ENCODE measurements around the gene TRIM33. TPM values are rescaled to one million over a fixed set of nuclear protein-coding genes. Genes with fewer than 3 reads are reported as not detected.
"Not testable (repeated sequence)": the region's sequence is repeated elsewhere in the genome, so short reads cannot be mapped to it uniquely, and the experiment has no call there.

TRIM33 gene
- total RNA-seq, 4 donors from 2014 or later = 35.0 to 100 (median 47.7) TPM

DNA sequence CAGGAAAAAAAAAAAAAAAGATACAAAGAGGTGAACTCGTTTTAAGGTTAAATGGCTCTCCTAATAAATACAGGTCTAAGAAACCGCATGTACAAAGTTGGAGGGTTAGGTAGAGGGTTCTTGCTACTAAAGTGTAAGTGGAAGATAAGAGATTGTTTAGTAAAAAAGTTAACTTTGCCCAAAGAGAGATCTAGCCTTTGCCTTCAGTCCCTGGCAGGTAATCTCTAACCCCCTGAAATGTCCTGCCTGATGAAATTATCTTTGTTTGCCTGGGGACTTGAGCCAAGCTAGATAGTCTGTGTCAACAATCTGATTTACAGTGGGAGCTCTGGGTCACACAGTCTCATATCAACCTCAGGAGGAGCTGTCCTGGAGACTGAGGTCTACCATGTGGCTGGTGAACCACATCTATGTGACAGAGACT, 57.6 kb downstream of the TRIM33 start:
- Histone ChIP-seq H3K36me3 (peaks cover 28% of the 10 kb centered on the region), H3K4me1 (no peaks in the 10 kb centered on the region), H3K4me3 (no peak overlapping the region), H3K9me3 (no peaks in the 10 kb centered on the region), H3K27me3 (no peaks in the 10 kb centered on the region), H3K27ac (no peak overlapping the region)
- no peak for DNase-seq (ENCODE audit: low spot score in 2 of 2)
- TF ChIP-seq CTCF (IDR thresholded peaks at IDR 0.05) (no peak), POLR2A (IDR thresholded peaks at IDR 0.05) (no peak), EP300 (IDR thresholded peaks at IDR 0.05) (no peak), POLR2AphosphoS5 (IDR thresholded peaks at IDR 0.05) (no peak)
- 84% methylated on average over 2 of the region's 2 CpGs for WGBS

- no peak for DNase-seq (ENCODE audit: low spot score in 2 of 2)
- 87% methylated on average over 3 of the region's 3 CpGs for WGBS
- Histone ChIP-seq H3K27me3 (no peaks in the 10 kb centered on the region), H3K9me3 (no peaks in the 10 kb centered on the region), H3K4me1 (no peaks in the 10 kb centered on the region), H3K27ac (no peak overlapping the region), H3K4me3 (no peak overlapping the region), H3K36me3 (peaks cover 26% of the 10 kb centered on the region)
- no peak for TF ChIP-seq CTCF (IDR thresholded peaks at IDR 0.05)
- TF ChIP-seq POLR2AphosphoS5 (IDR thresholded peaks at IDR 0.05) = no peak
- TF ChIP-seq POLR2A (IDR thresholded peaks at IDR 0.05) = no peak
- TF ChIP-seq EP300 (IDR thresholded peaks at IDR 0.05) = no peak
Observed at GRCh38 chr1:114448370-114449036, 62.5 kb downstream of the TRIM33 start.

GRCh38 chr1:114446198-114446597, 64.8 kb downstream of the TRIM33 start:
- Histone ChIP-seq H3K27ac (no peak overlapping the region), H3K27me3 (no peaks in the 10 kb centered on the region), H3K36me3 (peaks cover 30% of the 10 kb centered on the region), H3K4me3 (no peak overlapping the region), H3K9me3 (no peaks in the 10 kb centered on the region), H3K4me1 (no peaks in the 10 kb centered on the region)
- WGBS = 88% methylated on average over 1 of the region's 1 CpG
- DNase-seq (ENCODE audit: low spot score in 2 of 2) = no peak
- TF ChIP-seq CTCF (IDR thresholded peaks at IDR 0.05) = no peak
- no peak for TF ChIP-seq POLR2A (IDR thresholded peaks at IDR 0.05)
- TF ChIP-seq POLR2AphosphoS5 (IDR thresholded peaks at IDR 0.05) = no peak
- TF ChIP-seq EP300 (IDR thresholded peaks at IDR 0.05) = no peak

- not testable (repeated sequence) for H3K4me1 ChIP-seq; H3K27ac ChIP-seq; H3K27me3 ChIP-seq; DNase-seq (ENCODE audit: low spot score in 2 of 2); H3K9me3 ChIP-seq; H3K4me3 ChIP-seq
- 98% methylated on average over 4 of the region's 4 CpGs for WGBS
- peaks cover 24% of the 10 kb centered on the region for H3K36me3 ChIP-seq
Observed at GRCh38 chr1:114443226-114443625, 67.8 kb downstream of the TRIM33 start.

DNA sequence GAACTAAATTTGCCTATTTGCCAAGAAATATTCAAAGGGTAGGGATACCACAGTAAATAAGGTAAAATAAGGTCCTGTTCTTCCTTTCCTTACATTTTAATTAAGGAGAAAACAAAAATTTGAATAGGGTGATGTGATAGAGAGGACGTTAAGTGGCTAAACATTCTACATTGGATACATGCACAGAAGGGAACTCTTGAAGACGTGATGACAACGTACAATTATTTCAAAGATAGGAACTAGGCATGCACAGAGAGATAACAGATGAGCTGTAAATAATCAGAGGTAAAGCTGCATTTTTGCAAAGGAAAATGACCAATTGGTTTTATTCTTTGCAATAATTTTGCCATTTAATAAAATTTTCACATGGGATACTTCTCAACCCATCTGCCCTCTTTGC, 69.7 kb downstream of the TRIM33 start:
- no peak overlapping the region for H3K4me3 ChIP-seq
- no peaks in the 10 kb centered on the region for H3K9me3 ChIP-seq
- 93% methylated on average over 3 of the region's 3 CpGs for WGBS
- no peaks in the 10 kb centered on the region for H3K4me1 ChIP-seq
- DNase-seq (ENCODE audit: low spot score in 2 of 2) = no peak
- no peaks in the 10 kb centered on the region for H3K27me3 ChIP-seq
- peaks cover 24% of the 10 kb centered on the region for H3K36me3 ChIP-seq
- no peak for TF ChIP-seq POLR2AphosphoS5 (IDR thresholded peaks at IDR 0.05)
- TF ChIP-seq POLR2A (IDR thresholded peaks at IDR 0.05) = no peak
- no peak for TF ChIP-seq CTCF (IDR thresholded peaks at IDR 0.05)
- no peak for TF ChIP-seq EP300 (IDR thresholded peaks at IDR 0.05)
- H3K27ac ChIP-seq = no peak overlapping the region

DNA sequence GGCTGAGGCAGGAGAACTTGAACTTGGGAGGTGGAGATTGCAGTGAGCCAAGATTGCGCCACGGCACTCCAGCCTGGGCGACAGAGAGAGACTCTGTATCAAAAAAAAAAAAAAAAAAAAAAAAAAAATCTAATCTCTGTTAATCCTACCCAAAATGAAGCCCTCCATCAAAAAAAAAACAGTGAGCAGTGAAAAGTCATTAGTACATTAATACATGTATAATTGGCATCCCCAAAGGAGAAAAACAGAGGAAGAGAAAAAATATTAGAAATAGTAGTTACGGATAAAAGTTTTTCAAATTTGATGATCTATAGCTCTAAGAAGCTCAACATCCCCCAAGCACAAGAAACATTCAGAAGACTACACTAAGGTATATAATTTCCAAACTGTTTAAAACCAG, 71.6 kb downstream of the TRIM33 start:
- peaks cover 17% of the 10 kb centered on the region for H3K36me3 ChIP-seq
- H3K27ac ChIP-seq = no peak overlapping the region
- WGBS = 97% methylated on average over 4 of the region's 4 CpGs

More for the DNA sequence above, 71.6 kb downstream of the TRIM33 start:
- no peak overlapping the region for H3K4me3 ChIP-seq
- no peak for TF ChIP-seq POLR2AphosphoS5 (IDR thresholded peaks at IDR 0.05)
- TF ChIP-seq EP300 (IDR thresholded peaks at IDR 0.05) = no peak
- no peak for TF ChIP-seq CTCF (IDR thresholded peaks at IDR 0.05)
- TF ChIP-seq POLR2A (IDR thresholded peaks at IDR 0.05) = no peak
- peaks cover 5% of the 10 kb centered on the region for H3K4me1 ChIP-seq
- no peaks in the 10 kb centered on the region for H3K9me3 ChIP-seq
- no peaks in the 10 kb centered on the region for H3K27me3 ChIP-seq
- DNase-seq (ENCODE audit: low spot score in 2 of 2) = no peak

Measured in suprapubic skin (tissue), 4 donors.